Common myeloid progenitor, CD34-positive (primary cell): ENCODE data around the gene LRP8.
"Not testable (repeated sequence)": the region's sequence is repeated elsewhere in the genome, so short reads cannot be mapped to it uniquely, and the experiment has no call there.

Source experiments
- CTCF ChIA-PET: fragments of 350-600 bp; sonication (Branson Sonifier 250); formaldehyde crosslinking; loops from one replicate; lab custom pipeline; 2021; ENCODE audit warnings: antibody characterized with exemption; lab: Charles Lee
- POLR2A ChIA-PET: fragments of 350-600 bp; sonication (Branson Sonifier 250); formaldehyde crosslinking; loops from one replicate; lab custom pipeline; 2021; ENCODE audit warnings: antibody characterized with exemption; lab: Charles Lee
- DNase-seq, 3 donors: peaks; one replicate each; pipeline versions ENCODE4 v3.0.0 to v3.0.0-alpha.2; 2013
- H3K27ac ChIP-seq, 2 experiments: 1 replicate in 1 of 2; 2 replicates in 1 of 2; pipeline ENCODE4 v1.7.0; 2013; ENCODE audit warnings: inconsistent platforms in 2 of 2, low read length in 2 of 2, mild to moderate bottlenecking in 2 of 2, low read depth in 1 of 2, moderate library complexity in 1 of 2; ENCODE audit not compliant: severe bottlenecking in 2 of 2, insufficient read depth in 1 of 2, poor library complexity in 1 of 2
- H3K27me3 ChIP-seq, 5 experiments: replicated peaks in 2 of 5; 1 replicate in 3 of 5; 2 replicates in 2 of 5; pipeline versions ENCODE4 v1.6.1 to v1.7.0; 2013; ENCODE audit warnings: low read length in 4 of 5, mild to moderate bottlenecking in 2 of 5, moderate library complexity in 2 of 5, inconsistent platforms in 1 of 5; ENCODE audit not compliant: insufficient read depth in 5 of 5, control insufficient read depth in 4 of 5
- H3K36me3 ChIP-seq, 4 experiments: 1 replicate in 2 of 4; 2 replicates in 2 of 4; pipeline versions ENCODE4 v1.6.1 to v1.7.0; 2013; ENCODE audit warnings: low read length in 3 of 4, control low read depth in 1 of 4, mild to moderate bottlenecking in 1 of 4; ENCODE audit not compliant: control insufficient read depth in 4 of 4, insufficient read depth in 4 of 4
- H3K4me1 ChIP-seq, 4 experiments: 1 replicate in 3 of 4; 2 replicates in 1 of 4; pipeline versions ENCODE4 v1.6.1 to v1.7.1; 2013; ENCODE audit warnings: low read length in 3 of 4, mild to moderate bottlenecking in 3 of 4, control low read depth in 1 of 4, inconsistent platforms in 1 of 4, moderate library complexity in 1 of 4; ENCODE audit not compliant: control insufficient read depth in 4 of 4, insufficient read depth in 4 of 4; ENCODE audit errors: control extremely low read depth in 1 of 4
- H3K4me3 ChIP-seq, 7 experiments: 1 replicate in 4 of 7; 2 replicates in 3 of 7; pipeline versions ENCODE4 v1.5.1 to v1.7.0; 2013; ENCODE audit warnings: mild to moderate bottlenecking in 7 of 7, low read length in 6 of 7, moderate library complexity in 6 of 7, inconsistent platforms in 2 of 7, low read depth in 2 of 7, control low read depth in 1 of 7; ENCODE audit not compliant: insufficient read depth in 4 of 7, control insufficient read depth in 1 of 7; ENCODE audit errors: extremely low read depth in 1 of 7
- H3K9me3 ChIP-seq, 5 experiments: 1 replicate in 4 of 5; 2 replicates in 1 of 5; pipeline versions ENCODE4 v1.6.1 to v1.7.1; 2013; ENCODE audit warnings: low read length in 4 of 5, mild to moderate bottlenecking in 2 of 5, inconsistent platforms in 1 of 5, low read depth in 1 of 5, moderate library complexity in 1 of 5; ENCODE audit not compliant: control insufficient read depth in 4 of 5, insufficient read depth in 2 of 5; ENCODE audit errors: control extremely low read depth in 1 of 5
- WGBS: methylation state at CpG from one replicate; pipeline ENCODE4 v1.1.5; 2013; ENCODE audit not compliant: insufficient coverage; 5-methylcytosine and 5-hydroxymethylcytosine counted together

Gene LRP8

GRCh38 chr1:53284224-53285020 is 43.4 kb downstream of the LRP8 start:
- POLR2A ChIA-PET: no interaction called here

GRCh38 chr1:53283156-53283555 is 44.7 kb downstream of the LRP8 start:
- not testable (repeated sequence) for H3K27ac ChIP-seq, H3K27me3 ChIP-seq, H3K9me3 ChIP-seq, H3K4me3 ChIP-seq
- Histone ChIP-seq H3K4me1 (peaks cover 9 to 22% (median 14%) of the 10 kb centered on the region in 4 experiments), H3K36me3 (peaks cover 2 to 86% (median 22%) of the 10 kb centered on the region in 4 experiments)
- 100% methylated on average over 3 of the region's 12 CpGs for WGBS
- ChIA-PET CTCF (interaction anchor here (1.3 to 6.6 kb wide), 2 partner anchors 23 to 111 kb away, joined by 4 to 124 read pairs; no protein-coding TSS in a partner anchor), POLR2A (interaction anchor here (0.6 kb wide), 1 partner anchor 110 kb away, joined by 3 read pairs; no protein-coding TSS in a partner anchor)
- peak in 2 of 3 donors; percentile 5 to 28 for DNase-seq

More at GRCh38 chr1:53284224-53285020, 43.4 kb downstream of the LRP8 start:
- 94% methylated on average over 5 of the region's 8 CpGs for WGBS
- H3K9me3 ChIP-seq: no peaks in the 10 kb centered on the region
- CTCF ChIA-PET: no interaction called here
- H3K36me3 ChIP-seq: peaks cover 2 to 88% (median 30%) of the 10 kb centered on the region in 4 experiments
- no peaks in the 10 kb centered on the region for H3K27me3 ChIP-seq
- H3K4me1 ChIP-seq: peaks cover 9 to 22% (median 14%) of the 10 kb centered on the region in 4 experiments
- no peak overlapping the region for H3K4me3 ChIP-seq
- no peak for DNase-seq
- H3K27ac ChIP-seq: no peak overlapping the region

- ChIA-PET POLR2A (no interaction called here), CTCF (interaction anchor here (1.4 to 7.1 kb wide), 5 partner anchors 9 to 113 kb away, joined by 3 to 124 read pairs (median 6); no protein-coding TSS in a partner anchor)
- peaks cover 3 to 10% (median 6%) of the 10 kb centered on the region in 4 experiments for H3K4me1 ChIP-seq
- peaks cover 2 to 85% (median 27%) of the 10 kb centered on the region in 4 experiments for H3K36me3 ChIP-seq
- H3K4me3 ChIP-seq: no peak overlapping the region
- no peak for DNase-seq
- WGBS: 96% methylated on average over 7 of the region's 9 CpGs
- H3K27me3 ChIP-seq: no peaks in the 10 kb centered on the region
- H3K9me3 ChIP-seq: no peaks in the 10 kb centered on the region
- no peak overlapping the region for H3K27ac ChIP-seq
Measured at GRCh38 chr1:53281133-53281532, 46.7 kb downstream of the LRP8 start.

- ChIA-PET POLR2A (no interaction called here), CTCF (interaction anchor here (1.4 to 7.1 kb wide), 3 partner anchors 10 to 114 kb away, joined by 3 to 124 read pairs (median 79); no protein-coding TSS in a partner anchor)
- DNase-seq: no peak
Measured at GRCh38 chr1:53280496-53280895, 47.4 kb downstream of the LRP8 start.

GRCh38 chr1:53279296-53280200 is 48.3 kb downstream of the LRP8 start:
- no peaks in the 10 kb centered on the region for H3K27me3 ChIP-seq
- peaks cover 0 to under 1% (median 0%) of the 10 kb centered on the region in 4 experiments for H3K4me1 ChIP-seq
- H3K36me3 ChIP-seq: peaks cover 2 to 85% (median 32%) of the 10 kb centered on the region in 4 experiments
- 93% methylated on average over 10 of the region's 14 CpGs for WGBS
- no peak overlapping the region for H3K4me3 ChIP-seq
- CTCF ChIA-PET: interaction anchor here (1.0 to 7.1 kb wide), 14 partner anchors 8 to 169 kb away, joined by 3 to 124 read pairs (median 8); no protein-coding TSS in a partner anchor
- POLR2A ChIA-PET: no interaction called here
- DNase-seq: no peak
- H3K9me3 ChIP-seq: no peaks in the 10 kb centered on the region
- no peak overlapping the region for H3K27ac ChIP-seq

More at GRCh38 chr1:53280496-53280895, 47.4 kb downstream of the LRP8 start:
- peaks cover 2 to 85% (median 32%) of the 10 kb centered on the region in 4 experiments for H3K36me3 ChIP-seq
- H3K27ac ChIP-seq: no peak overlapping the region
- no peaks in the 10 kb centered on the region for H3K9me3 ChIP-seq
- no peak overlapping the region for H3K4me3 ChIP-seq
- 98% methylated on average over 5 of the region's 8 CpGs for WGBS
- H3K4me1 ChIP-seq: peaks cover 0 to 4% (median 1%) of the 10 kb centered on the region in 4 experiments
- H3K27me3 ChIP-seq: no peaks in the 10 kb centered on the region

GRCh38 chr1:53278298-53278725 is 49.6 kb downstream of the LRP8 start:
- POLR2A ChIA-PET: no interaction called here
- Histone ChIP-seq H3K9me3 (no peaks in the 10 kb centered on the region), H3K27ac (no peak overlapping the region), H3K4me3 (no peak overlapping the region), H3K27me3 (no peaks in the 10 kb centered on the region), H3K36me3 (peaks cover 2 to 92% (median 37%) of the 10 kb centered on the region in 4 experiments), H3K4me1 (peaks cover 0 to 9% (median 0%) of the 10 kb centered on the region in 4 experiments)
- WGBS: 10% methylated on average over 3 of the region's 8 CpGs
- CTCF ChIA-PET: interaction anchor here (0.7 to 7.1 kb wide), 34 partner anchors 10 to 476 kb away, joined by 3 to 124 read pairs (median 4); no protein-coding TSS in a partner anchor
- peak; percentile 25 to 55 (median 36) for DNase-seq
